HG03354 (cell line): ENCODE data around the gene COQ9.
"Not testable (repeated sequence)": the region's sequence is repeated elsewhere in the genome, so short reads cannot be mapped to it uniquely, and the experiment has no call there.

Experiments used
- ATAC-seq: cut with Tn5 transposase; IDR thresholded peaks from one replicate; pipeline ENCODE4 v1.9.1; 2021; ENCODE audit warnings: mild to moderate bottlenecking; ENCODE audit not compliant: unreplicated experiment, poor library complexity, severe bottlenecking

The COQ9 gene

GRCh38 chr16:57447186-57447962 is at the start of gene COQ9, which contains the start of gene CIAPIN1:
Gene COQ9 (plus strand): TSS chr16:57447479. CDS start chr16:57447506, 27 bp downstream.
Gene CIAPIN1 (minus strand): TSS chr16:57447385. CDS start chr16:57440928, 6,457 bp downstream.
- peak; percentile 97 for ATAC-seq

GRCh38 chr16:57397493-57397892 is 49.8 kb upstream of the COQ9 start:
- ATAC-seq = not testable (repeated sequence)

- no peak for ATAC-seq
Measured at GRCh38 chr16:57401943-57402640, 45.2 kb upstream of the COQ9 start.

- no peak for ATAC-seq
Measured at GRCh38 chr16:57403965-57404817, 43.1 kb upstream of the COQ9 start, which contains the start of gene CCL17. Gene CCL17 (plus strand): TSS chr16:57404767. CDS start chr16:57413933, 9,166 bp downstream.

GRCh38 chr16:57405097-57405496 is 42.2 kb upstream of the COQ9 start:
- ATAC-seq = no peak

GRCh38 chr16:57406881-57407280 is 40.4 kb upstream of the COQ9 start:
- no peak for ATAC-seq

GRCh38 chr16:57407521-57408353 is 39.5 kb upstream of the COQ9 start:
- no peak for ATAC-seq

GRCh38 chr16:57409065-57409464 is 38.2 kb upstream of the COQ9 start:
- ATAC-seq = no peak

- no peak for ATAC-seq
Measured at GRCh38 chr16:57409870-57410587, 37.2 kb upstream of the COQ9 start.

- ATAC-seq = no peak
Measured at GRCh38 chr16:57411362-57411976, 35.8 kb upstream of the COQ9 start.

GRCh38 chr16:57412584-57412983 is 34.7 kb upstream of the COQ9 start:
- ATAC-seq = no peak

- ATAC-seq = peak; percentile 86
Measured at GRCh38 chr16:57413301-57413730, 34.0 kb upstream of the COQ9 start.

- ATAC-seq = peak; percentile 8
Measured at GRCh38 chr16:57413733-57414132, 33.5 kb upstream of the COQ9 start.

GRCh38 chr16:57416084-57416483 is 31.2 kb upstream of the COQ9 start:
- no peak for ATAC-seq

GRCh38 chr16:57419506-57419905 is 27.8 kb upstream of the COQ9 start:
- ATAC-seq = no peak

GRCh38 chr16:57422026-57422944 is 25.0 kb upstream of the COQ9 start:
- ATAC-seq = no peak

GRCh38 chr16:57423152-57423551 is 24.1 kb upstream of the COQ9 start:
- ATAC-seq = no peak
